Nephron (organoid): ENCODE measurements around the gene SV2B.

Experiments
- H3K27ac Mint-ChIP-seq, 3 experiments: 2 replicates each; pipeline ENCODE4 v1.8.0; 2020; ENCODE audit warnings: mixed read lengths in 3 of 3, mild to moderate bottlenecking in 2 of 3, moderate library complexity in 1 of 3
- H3K27me3 Mint-ChIP-seq: 2 replicates; pipeline ENCODE4 v1.8.0; 2021; ENCODE audit warnings: low read depth, mild to moderate bottlenecking, moderate library complexity, mixed read lengths
- H3K36me3 Mint-ChIP-seq: 2 replicates; pipeline ENCODE4 v1.8.0; 2020; ENCODE audit warnings: low read depth, mixed read lengths
- H3K4me1 Mint-ChIP-seq: 2 replicates; pipeline ENCODE4 v1.8.0; 2020; ENCODE audit warnings: mixed read lengths
- H3K4me3 Mint-ChIP-seq, 3 experiments: 2 replicates each; pipeline ENCODE4 v1.8.0; 2020; ENCODE audit warnings: mild to moderate bottlenecking in 3 of 3, mixed read lengths in 3 of 3, moderate library complexity in 2 of 3
- H3K9me3 Mint-ChIP-seq: 2 replicates; pipeline ENCODE4 v1.8.0; 2020; ENCODE audit warnings: mixed read lengths
- TF ChIP-seq, protein P1 (sequence below), 3 experiments: fragments of 200-600 bp; sonication (generic); IDR thresholded peaks; one replicate each; pipeline ENCODE4 v1.5.0; 2021; ENCODE audit warnings: antibody characterized with exemption in 3 of 3; ENCODE audit not compliant: unreplicated experiment in 3 of 3

Gene SV2B

DNA sequence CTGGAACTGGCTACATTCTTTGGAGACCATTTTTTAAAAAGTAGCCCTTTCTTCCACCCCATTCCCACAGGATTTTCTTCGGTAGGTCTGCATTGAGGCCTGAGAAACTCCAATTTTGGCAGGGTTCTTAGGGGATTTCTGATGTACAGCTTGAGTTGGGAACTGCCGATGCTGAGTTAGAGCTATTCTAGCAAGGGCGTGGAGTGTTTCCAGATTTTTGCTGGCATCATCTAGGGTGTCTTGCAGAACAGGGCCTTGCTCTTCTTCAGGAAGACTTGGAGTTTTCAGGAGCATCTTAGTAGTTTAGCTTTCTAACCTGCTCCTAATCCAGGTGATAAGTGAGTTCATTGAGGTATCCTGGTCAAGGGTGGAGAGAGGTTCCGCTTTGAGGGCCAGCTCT lies 41.0 kb downstream of the SV2B start:
- Mint-ChIP-seq H3K36me3 (no peaks in the 10 kb centered on the region), H3K27ac (no peak overlapping the region), H3K4me3 (no peak overlapping the region), H3K27me3 (peaks cover 20% of the 10 kb centered on the region), H3K4me1 (no peaks in the 10 kb centered on the region), H3K9me3 (peaks cover 3% of the 10 kb centered on the region)
- TF ChIP-seq, protein P1, sequence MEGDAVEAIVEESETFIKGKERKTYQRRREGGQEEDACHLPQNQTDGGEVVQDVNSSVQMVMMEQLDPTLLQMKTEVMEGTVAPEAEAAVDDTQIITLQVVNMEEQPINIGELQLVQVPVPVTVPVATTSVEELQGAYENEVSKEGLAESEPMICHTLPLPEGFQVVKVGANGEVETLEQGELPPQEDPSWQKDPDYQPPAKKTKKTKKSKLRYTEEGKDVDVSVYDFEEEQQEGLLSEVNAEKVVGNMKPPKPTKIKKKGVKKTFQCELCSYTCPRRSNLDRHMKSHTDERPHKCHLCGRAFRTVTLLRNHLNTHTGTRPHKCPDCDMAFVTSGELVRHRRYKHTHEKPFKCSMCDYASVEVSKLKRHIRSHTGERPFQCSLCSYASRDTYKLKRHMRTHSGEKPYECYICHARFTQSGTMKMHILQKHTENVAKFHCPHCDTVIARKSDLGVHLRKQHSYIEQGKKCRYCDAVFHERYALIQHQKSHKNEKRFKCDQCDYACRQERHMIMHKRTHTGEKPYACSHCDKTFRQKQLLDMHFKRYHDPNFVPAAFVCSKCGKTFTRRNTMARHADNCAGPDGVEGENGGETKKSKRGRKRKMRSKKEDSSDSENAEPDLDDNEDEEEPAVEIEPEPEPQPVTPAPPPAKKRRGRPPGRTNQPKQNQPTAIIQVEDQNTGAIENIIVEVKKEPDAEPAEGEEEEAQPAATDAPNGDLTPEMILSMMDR (IDR thresholded peaks at IDR 0.05; ENCODE audit: unreplicated experiment in 3 of 3), result no peak

- H3K4me1 Mint-ChIP-seq, result no peaks in the 10 kb centered on the region
Observed at GRCh38 chr15:91142106-91142744, 42.2 kb downstream of the SV2B start.

GRCh38 chr15:91142946-91143345 lies 42.9 kb downstream of the SV2B start:
- Mint-ChIP-seq H3K4me1 (no peaks in the 10 kb centered on the region), H3K27me3 (peaks cover 14% of the 10 kb centered on the region), H3K36me3 (no peaks in the 10 kb centered on the region), H3K4me3 (no peak overlapping the region), H3K27ac (no peak overlapping the region), H3K9me3 (peaks cover 1% of the 10 kb centered on the region)
- TF ChIP-seq, protein P1 (IDR thresholded peaks at IDR 0.05; ENCODE audit: unreplicated experiment in 3 of 3), result no peak

More at GRCh38 chr15:91142106-91142744, 42.2 kb downstream of the SV2B start:
- H3K36me3 Mint-ChIP-seq, result no peaks in the 10 kb centered on the region
- peaks cover 14% of the 10 kb centered on the region for H3K27me3 Mint-ChIP-seq
- H3K27ac Mint-ChIP-seq, result no peak overlapping the region
- H3K4me3 Mint-ChIP-seq, result no peak overlapping the region
- peaks cover 3% of the 10 kb centered on the region for H3K9me3 Mint-ChIP-seq
- TF ChIP-seq, protein P1 (IDR thresholded peaks at IDR 0.05; ENCODE audit: unreplicated experiment in 3 of 3), result peak; percentile 24 to 34 (median 32)

GRCh38 chr15:91146728-91147127 lies 46.7 kb downstream of the SV2B start:
- Mint-ChIP-seq H3K4me1 (peaks cover 10% of the 10 kb centered on the region), H3K36me3 (no peaks in the 10 kb centered on the region), H3K27me3 (peaks cover 10% of the 10 kb centered on the region), H3K27ac (no peak overlapping the region), H3K4me3 (no peak overlapping the region), H3K9me3 (no peaks in the 10 kb centered on the region)
- TF ChIP-seq, protein P1 (IDR thresholded peaks at IDR 0.05; ENCODE audit: unreplicated experiment in 3 of 3), result no peak

DNA sequence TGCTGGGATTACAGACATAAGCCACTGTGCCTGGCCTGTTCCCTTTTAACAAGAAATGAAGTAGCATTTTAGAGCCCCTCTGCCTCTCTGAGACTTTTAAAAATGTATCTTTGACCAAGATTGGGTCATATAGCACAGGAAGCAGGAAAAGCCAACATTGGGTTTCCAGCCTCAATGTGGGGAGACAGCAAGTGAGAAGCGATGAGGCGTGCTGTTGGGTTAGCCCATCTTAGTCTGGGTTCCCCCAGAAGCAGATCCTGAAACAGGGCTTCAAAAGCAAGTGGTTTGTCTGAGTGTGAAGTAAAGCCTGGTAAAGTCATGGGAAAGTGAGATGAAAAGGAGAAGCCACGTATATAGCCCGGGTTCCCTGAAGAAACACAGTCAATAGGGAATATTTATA lies 48.2 kb downstream of the SV2B start:
- TF ChIP-seq, protein P1 (IDR thresholded peaks at IDR 0.05; ENCODE audit: unreplicated experiment in 3 of 3), result no peak
- Mint-ChIP-seq H3K9me3 (no peaks in the 10 kb centered on the region), H3K4me1 (peaks cover 10% of the 10 kb centered on the region), H3K27me3 (peaks cover 11% of the 10 kb centered on the region), H3K4me3 (no peak overlapping the region), H3K27ac (no peak overlapping the region), H3K36me3 (no peaks in the 10 kb centered on the region)

- no peak overlapping the region for H3K4me3 Mint-ChIP-seq
- no peaks in the 10 kb centered on the region for H3K36me3 Mint-ChIP-seq
- no peak overlapping the region for H3K27ac Mint-ChIP-seq
- peaks cover 10% of the 10 kb centered on the region for H3K4me1 Mint-ChIP-seq
- H3K9me3 Mint-ChIP-seq, result no peaks in the 10 kb centered on the region
- peaks cover 15% of the 10 kb centered on the region for H3K27me3 Mint-ChIP-seq
- TF ChIP-seq, protein P1 (IDR thresholded peaks at IDR 0.05; ENCODE audit: unreplicated experiment in 3 of 3), result no peak
Observed at GRCh38 chr15:91150502-91151160, 50.6 kb downstream of the SV2B start.
